HepG2 (cell line): ENCODE data around the gene ABCB4. TPM values are rescaled to one million over a fixed set of nuclear protein-coding genes. Genes with fewer than 3 reads are reported as not detected.
A peak's percentile ranks its signal among the peaks of the same experiment; 100 is the strongest.

Experiments used
- ARNTL ChIP-seq: sonication (generic); formaldehyde crosslinking; IDR thresholded peaks from 2 replicates; pipeline ENCODE4 v1.4.0; 2020; ENCODE audit warnings: mild to moderate bottlenecking, missing genetic modification reagents
- DMAP1 ChIP-seq: IDR thresholded peaks from 2 replicates; pipeline ENCODE4 v1.6.1; 2016
- DNMT3B ChIP-seq: conservative IDR thresholded peaks from 2 replicates; pipeline ENCODE4 v1.6.1; 2016; ENCODE audit warnings: missing biosample characterization, control low read depth
- FOXP4 ChIP-seq: sonication (generic); formaldehyde crosslinking; IDR thresholded peaks from 2 replicates; pipeline ENCODE4 v1.4.0; 2020; ENCODE audit warnings: missing genetic modification reagents
- HMGXB4 ChIP-seq, 2 experiments: sonication (generic) in 1 of 2; formaldehyde crosslinking in 1 of 2; IDR thresholded peaks; 2 replicates each; pipeline versions ENCODE4 v1.4.0 to v1.6.1; 2018 to 2020; ENCODE audit warnings: missing genetic modification reagents in 2 of 2, borderline replicate concordance in 1 of 2, low read depth in 1 of 2, mild to moderate bottlenecking in 1 of 2, missing biosample characterization in 1 of 2
- HNF1B ChIP-seq: sonication (generic); formaldehyde crosslinking; IDR thresholded peaks from 2 replicates; pipeline ENCODE4 v1.5.1; 2020; ENCODE audit warnings: mild to moderate bottlenecking, moderate library complexity, missing genetic modification reagents
- IKZF5 ChIP-seq: IDR thresholded peaks from 2 replicates; pipeline ENCODE4 v1.6.1; 2018; ENCODE audit warnings: missing genetic modification reagents, mild to moderate bottlenecking, missing compliant biosample characterization
- ISL2 ChIP-seq: sonication (generic); formaldehyde crosslinking; IDR thresholded peaks from 2 replicates; pipeline ENCODE4 v1.5.0; 2020; ENCODE audit warnings: missing genetic modification reagents
- SIX1 ChIP-seq: sonication (generic); formaldehyde crosslinking; IDR thresholded peaks from 2 replicates; pipeline ENCODE4 v1.4.0; 2020; ENCODE audit warnings: missing genetic modification reagents, borderline replicate concordance
- STAG1 ChIP-seq: sonication (generic); formaldehyde crosslinking; IDR thresholded peaks from 2 replicates; pipeline ENCODE4 v1.4.0; 2020; ENCODE audit warnings: missing genetic modification reagents
- YEATS2 ChIP-seq: sonication (generic); formaldehyde crosslinking; IDR thresholded peaks from 2 replicates; pipeline ENCODE4 v1.4.0; 2020; ENCODE audit warnings: missing genetic modification reagents, borderline replicate concordance
- ZNF331 ChIP-seq: sonication (generic); formaldehyde crosslinking; IDR thresholded peaks from 2 replicates; pipeline ENCODE4 v1.4.0; 2020; ENCODE audit warnings: missing genetic modification reagents
- ZNF574 ChIP-seq: sonication (generic); formaldehyde crosslinking; IDR thresholded peaks from 2 replicates; pipeline ENCODE4 v1.4.0; 2020; ENCODE audit warnings: missing genetic modification reagents
- ZNF780A ChIP-seq: sonication (generic); formaldehyde crosslinking; IDR thresholded peaks from 2 replicates; pipeline ENCODE4 v1.8.0; 2022; ENCODE audit warnings: mild to moderate bottlenecking, missing genetic modification reagents, moderate library complexity
- ZNF790 ChIP-seq: sonication (generic); formaldehyde crosslinking; IDR thresholded peaks from 2 replicates; pipeline ENCODE4 v1.8.0; 2022; ENCODE audit warnings: missing genetic modification reagents, mild to moderate bottlenecking, borderline replicate concordance
- polyA plus RNA-seq, 8 experiments: library from polyadenylated mRNA; depleted of rRNA in 3 of 8; stranded (reverse) in 7 of 8; unstranded in 1 of 8; fragments of >200 nt; fragmentation: Illumina TruSeq in 4 of 8; extraction: Trizol in 4 of 8; gene quantifications; 2 replicates each; pipeline versions ENCODE4 v1.2.1 to v1.2.3, GENCODE V29; 2011 to 2016; ENCODE audit warnings: low read depth in 4 of 8, missing spikeins in 1 of 8, mixed read lengths in 1 of 8; ENCODE audit not compliant: insufficient read depth in 1 of 8
- total RNA-seq, 5 experiments: library from RNA; depleted of rRNA; stranded (reverse); fragments of >200 nt; fragmentation: Illumina TruSeq; extraction: Trizol; gene quantifications; 2 replicates each; pipeline ENCODE4 v1.2.3, GENCODE V29; 2016; ENCODE audit warnings: low read depth in 1 of 5

ABCB4 gene
- total and polyA plus RNA-seq, 2 of the 13 experiments (the other 11 are each of a cell fraction or from before 2014, with no cell fraction given), result 18.0 to 32.4 TPM

- peak; percentile 71; the same call in 1 of the 2 replicates for TF ChIP-seq IKZF5
- TF ChIP-seq ZNF574 (CRISPR knock-in tag), result peak; percentile 49; the same call in 1 of the 2 replicates
- peak; percentile 65; the same call in 1 of the 2 replicates for TF ChIP-seq ZNF790 (CRISPR knock-in tag)
- TF ChIP-seq ZNF780A, result 0 out of 2 replicates have a peak, but pooled peaks have one; percentile 7
- TF ChIP-seq DNMT3B (CRISPR knock-in tag), result 0 out of 2 replicates have a peak, but pooled peaks have one; percentile 48
- TF ChIP-seq ISL2 (CRISPR knock-in tag), result peak; percentile 94
- peak; percentile 94 for TF ChIP-seq FOXP4
- peak; percentile 45 for TF ChIP-seq ZNF331 (CRISPR knock-in tag)
- TF ChIP-seq SIX1 (CRISPR knock-in tag), result peak; percentile 54; the same call in 1 of the 2 replicates
- peak; percentile 75 for TF ChIP-seq ARNTL (CRISPR knock-in tag)
- peak; percentile 13; the same call in 1 of the 2 replicates for TF ChIP-seq STAG1 (CRISPR knock-in tag)
- peak; percentile 35 to 60; a peak in 1 of 4 replicates for TF ChIP-seq HMGXB4 (CRISPR knock-in tag; IDR thresholded peaks at IDR 0.05; ENCODE audit: borderline replicate concordance in 1 of 2, low read depth in 1 of 2)
- TF ChIP-seq YEATS2 (CRISPR knock-in tag), result peak; percentile 32; the same call in 1 of the 2 replicates
- peak; percentile 85 for TF ChIP-seq DMAP1 (CRISPR knock-in tag)
- TF ChIP-seq HNF1B (CRISPR knock-in tag), result peak; percentile 81; the same call in 1 of the 2 replicates
These were observed 10.5 kb downstream of the ABCB4 start (continued) for GRCh38 chr7:87464830-87465533.
